Skeletal muscle satellite cell (primary cell): Measurements from ENCODE around the gene EIF3F.

Experiments
- H3K27me3 ChIP-seq: 2 replicates; pipeline ENCODE4 v1.7.0; 2013; ENCODE audit warnings: low read length; ENCODE audit not compliant: control insufficient read depth, insufficient read depth
- H3K36me3 ChIP-seq: 2 replicates; pipeline ENCODE4 v1.7.0; 2013; ENCODE audit warnings: mild to moderate bottlenecking, control low read depth, low read length; ENCODE audit not compliant: insufficient read depth
- H3K4me1 ChIP-seq: 2 replicates; pipeline ENCODE4 v1.7.0; 2013; ENCODE audit warnings: low read length; ENCODE audit not compliant: control insufficient read depth, insufficient read depth
- H3K4me2 ChIP-seq: 2 replicates; pipeline ENCODE4 v1.7.0; 2013; ENCODE audit warnings: mild to moderate bottlenecking, low read length
- H3K4me3 ChIP-seq: 2 replicates; pipeline ENCODE4 v1.7.0; 2013; ENCODE audit warnings: low read length
- H3K9ac ChIP-seq: 2 replicates; pipeline ENCODE4 v1.7.0; 2013; ENCODE audit warnings: mild to moderate bottlenecking, low read depth, low read length, moderate library complexity
- H3K9me3 ChIP-seq: replicated peaks from 2 replicates; pipeline ENCODE4 v1.7.0; 2013; ENCODE audit warnings: mild to moderate bottlenecking, control low read depth, low read length

EIF3F gene

GRCh38 chr11:7999795-8000194 lies 12.7 kb downstream of the EIF3F start:
- H3K4me2 ChIP-seq, result no peak overlapping the region
- no peaks in the 10 kb centered on the region for H3K4me1 ChIP-seq
- H3K4me3 ChIP-seq, result no peak overlapping the region
- peaks cover 51% of the 10 kb centered on the region for H3K36me3 ChIP-seq
- H3K27me3 ChIP-seq, result no peaks in the 10 kb centered on the region
- H3K9ac ChIP-seq, result no peak overlapping the region
- no peaks in the 10 kb centered on the region for H3K9me3 ChIP-seq

GRCh38 chr11:8000390-8000789 lies 13.3 kb downstream of the EIF3F start:
- H3K9me3 ChIP-seq, result no peaks in the 10 kb centered on the region
- no peak overlapping the region for H3K9ac ChIP-seq
- no peak overlapping the region for H3K4me3 ChIP-seq
- H3K4me2 ChIP-seq, result no peak overlapping the region
- no peaks in the 10 kb centered on the region for H3K27me3 ChIP-seq
- no peaks in the 10 kb centered on the region for H3K4me1 ChIP-seq
- H3K36me3 ChIP-seq, result peaks cover 45% of the 10 kb centered on the region

GRCh38 chr11:8002676-8003075 lies 15.5 kb downstream of the EIF3F start:
- Histone ChIP-seq H3K9ac (no peak overlapping the region), H3K27me3 (no peaks in the 10 kb centered on the region), H3K4me1 (no peaks in the 10 kb centered on the region), H3K4me2 (no peak overlapping the region), H3K4me3 (no peak overlapping the region), H3K36me3 (peaks cover 22% of the 10 kb centered on the region), H3K9me3 (no peaks in the 10 kb centered on the region)

- Histone ChIP-seq H3K9me3 (no peaks in the 10 kb centered on the region), H3K4me3 (no peak overlapping the region)
Measured at GRCh38 chr11:8003187-8003586, 16.1 kb downstream of the EIF3F start.

GRCh38 chr11:8004008-8004407 lies 16.9 kb downstream of the EIF3F start:
- Histone ChIP-seq H3K27me3 (no peaks in the 10 kb centered on the region), H3K9ac (no peak overlapping the region), H3K4me2 (no peak overlapping the region), H3K9me3 (no peaks in the 10 kb centered on the region), H3K4me3 (no peak overlapping the region), H3K4me1 (no peaks in the 10 kb centered on the region), H3K36me3 (peaks cover 13% of the 10 kb centered on the region)

More at GRCh38 chr11:8003187-8003586, 16.1 kb downstream of the EIF3F start:
- H3K36me3 ChIP-seq, result peaks cover 17% of the 10 kb centered on the region
- no peaks in the 10 kb centered on the region for H3K4me1 ChIP-seq
- no peak overlapping the region for H3K4me2 ChIP-seq
- no peaks in the 10 kb centered on the region for H3K27me3 ChIP-seq
- H3K9ac ChIP-seq, result no peak overlapping the region

GRCh38 chr11:8005556-8005955 lies 18.4 kb downstream of the EIF3F start:
- Histone ChIP-seq H3K9me3 (no peaks in the 10 kb centered on the region), H3K36me3 (no peaks in the 10 kb centered on the region), H3K9ac (no peak overlapping the region), H3K4me3 (no peak overlapping the region), H3K27me3 (no peaks in the 10 kb centered on the region), H3K4me1 (no peaks in the 10 kb centered on the region), H3K4me2 (no peak overlapping the region)

GRCh38 chr11:8006349-8006977 lies 19.3 kb downstream of the EIF3F start:
- Histone ChIP-seq H3K4me3 (no peak overlapping the region), H3K9ac (no peak overlapping the region), H3K36me3 (no peaks in the 10 kb centered on the region), H3K27me3 (no peaks in the 10 kb centered on the region), H3K4me1 (peaks cover 3% of the 10 kb centered on the region), H3K9me3 (no peaks in the 10 kb centered on the region), H3K4me2 (no peak overlapping the region)

GRCh38 chr11:8008212-8008611 lies 21.1 kb downstream of the EIF3F start:
- Histone ChIP-seq H3K27me3 (no peaks in the 10 kb centered on the region), H3K4me2 (no peak overlapping the region), H3K9ac (no peak overlapping the region), H3K9me3 (no peaks in the 10 kb centered on the region), H3K4me3 (no peak overlapping the region), H3K36me3 (no peaks in the 10 kb centered on the region), H3K4me1 (peaks cover 15% of the 10 kb centered on the region)

- H3K36me3 ChIP-seq, result no peaks in the 10 kb centered on the region
- no peak overlapping the region for H3K9ac ChIP-seq
- H3K27me3 ChIP-seq, result no peaks in the 10 kb centered on the region
- H3K4me2 ChIP-seq, result no peak overlapping the region
- no peaks in the 10 kb centered on the region for H3K9me3 ChIP-seq
- no peak overlapping the region for H3K4me3 ChIP-seq
- peaks cover 15% of the 10 kb centered on the region for H3K4me1 ChIP-seq
Measured at GRCh38 chr11:8009856-8010255, 22.7 kb downstream of the EIF3F start.

GRCh38 chr11:8011371-8011770 lies 24.2 kb downstream of the EIF3F start:
- Histone ChIP-seq H3K36me3 (no peaks in the 10 kb centered on the region), H3K9ac (no peak overlapping the region), H3K27me3 (no peaks in the 10 kb centered on the region), H3K4me3 (no peak overlapping the region), H3K4me1 (peaks cover 24% of the 10 kb centered on the region), H3K9me3 (no peaks in the 10 kb centered on the region), H3K4me2 (no peak overlapping the region)

GRCh38 chr11:8011981-8012444 lies 24.9 kb downstream of the EIF3F start:
- H3K4me2 ChIP-seq, result peak overlapping the region; percentile 39
- H3K4me1 ChIP-seq, result peaks cover 26% of the 10 kb centered on the region
- H3K9me3 ChIP-seq, result no peaks in the 10 kb centered on the region
- no peaks in the 10 kb centered on the region for H3K27me3 ChIP-seq
- H3K36me3 ChIP-seq, result no peaks in the 10 kb centered on the region
- H3K9ac ChIP-seq, result no peak overlapping the region
- H3K4me3 ChIP-seq, result no peak overlapping the region

- H3K4me1 ChIP-seq, result peaks cover 31% of the 10 kb centered on the region
- no peak overlapping the region for H3K9ac ChIP-seq
- H3K9me3 ChIP-seq, result no peaks in the 10 kb centered on the region
- no peaks in the 10 kb centered on the region for H3K27me3 ChIP-seq
- no peaks in the 10 kb centered on the region for H3K36me3 ChIP-seq
- no peak overlapping the region for H3K4me2 ChIP-seq
- H3K4me3 ChIP-seq, result no peak overlapping the region
Measured at GRCh38 chr11:8013833-8014232, 26.7 kb downstream of the EIF3F start.
